Measurements from ENCODE around the gene INTS11. TPM values are rescaled to one million over a fixed set of nuclear protein-coding genes. Genes with fewer than 3 reads are reported as not detected.

INTS11 gene
- total and polyA plus RNA-seq, 2 donors (not counting 1 experiment from before 2014, with no cell fraction given), result 149 to 245 TPM

GRCh38 chr1:1351511-1352427 lies 27.3 kb upstream of the INTS11 start:
- Mint-ChIP-seq H3K27me3 (peaks cover 13% of the 10 kb centered on the region), H3K9me3 (ENCODE audit: insufficient read depth) (no peaks in the 10 kb centered on the region), H3K4me3 (peak overlapping the region; percentile 79), H3K27ac (peak overlapping the region; percentile 61), H3K4me1 (peaks cover 31% of the 10 kb centered on the region)
- Histone ChIP-seq H2AFZ (ENCODE audit: insufficient read depth, low read depth, low read length, poor library complexity, severe bottlenecking) (no peak overlapping the region), H3K36me3 (replicated peaks in 1 of 2; ENCODE audit: control extremely low read depth in 1 of 2, control insufficient read depth in 1 of 2, extremely low read depth in 1 of 2, insufficient read depth in 2 of 2, low read length in 1 of 2) (no peaks in the 10 kb centered on the region), H3K4me2 (replicated peaks; ENCODE audit: low read depth, low read length, poor library complexity, severe bottlenecking) (no peak overlapping the region), H3K27ac (ENCODE audit: low read length in 2 of 2) (no peak overlapping the region), H3K9ac (ENCODE audit: low read length) (no peak overlapping the region), H3K79me2 (ENCODE audit: control insufficient read depth, insufficient read depth, low read length) (peaks cover 17% of the 10 kb centered on the region), H3K9me3 (ENCODE audit: control extremely low read depth in 1 of 3, control insufficient read depth in 2 of 3, insufficient read depth in 1 of 3, low read length in 2 of 3) (peaks cover 0 to 7% (median 0%) of the 10 kb centered on the region in 3 donors), H3K4me1 (ENCODE audit: control insufficient read depth in 2 of 2, insufficient read depth in 2 of 2, low read length in 2 of 2) (peaks cover 31 to 44% of the 10 kb centered on the region in 2 donors), H3K4me3 (ENCODE audit: control extremely low read depth in 1 of 5, extremely low read depth in 1 of 5, insufficient read depth in 1 of 5, low read depth in 2 of 5, low read length in 4 of 5) (no peak overlapping the region), H3K27me3 (replicated peaks in 1 of 4; ENCODE audit: control extremely low read depth in 1 of 4, control insufficient read depth in 3 of 4, insufficient read depth in 4 of 4, low read length in 3 of 4) (peaks cover 0 to 36% (median 12%) of the 10 kb centered on the region in 4 experiments), H4K20me1 (ENCODE audit: control insufficient read depth, insufficient read depth, low read length, poor library complexity, severe bottlenecking) (peaks cover 15% of the 10 kb centered on the region)
- TF ChIP-seq, protein P1, sequence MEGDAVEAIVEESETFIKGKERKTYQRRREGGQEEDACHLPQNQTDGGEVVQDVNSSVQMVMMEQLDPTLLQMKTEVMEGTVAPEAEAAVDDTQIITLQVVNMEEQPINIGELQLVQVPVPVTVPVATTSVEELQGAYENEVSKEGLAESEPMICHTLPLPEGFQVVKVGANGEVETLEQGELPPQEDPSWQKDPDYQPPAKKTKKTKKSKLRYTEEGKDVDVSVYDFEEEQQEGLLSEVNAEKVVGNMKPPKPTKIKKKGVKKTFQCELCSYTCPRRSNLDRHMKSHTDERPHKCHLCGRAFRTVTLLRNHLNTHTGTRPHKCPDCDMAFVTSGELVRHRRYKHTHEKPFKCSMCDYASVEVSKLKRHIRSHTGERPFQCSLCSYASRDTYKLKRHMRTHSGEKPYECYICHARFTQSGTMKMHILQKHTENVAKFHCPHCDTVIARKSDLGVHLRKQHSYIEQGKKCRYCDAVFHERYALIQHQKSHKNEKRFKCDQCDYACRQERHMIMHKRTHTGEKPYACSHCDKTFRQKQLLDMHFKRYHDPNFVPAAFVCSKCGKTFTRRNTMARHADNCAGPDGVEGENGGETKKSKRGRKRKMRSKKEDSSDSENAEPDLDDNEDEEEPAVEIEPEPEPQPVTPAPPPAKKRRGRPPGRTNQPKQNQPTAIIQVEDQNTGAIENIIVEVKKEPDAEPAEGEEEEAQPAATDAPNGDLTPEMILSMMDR (IDR thresholded peaks at IDR 0.05), result no peak
- no peak for TF ChIP-seq EZH2 (IDR thresholded peaks at IDR 0.05; ENCODE audit: borderline replicate concordance, insufficient read depth, low read depth, low read length, poor library complexity, severe bottlenecking)
- DNase-seq, result no peak
- intact Hi-C loops (cut with micrococcal nuclease), result no loop called here
- no peak for ATAC-seq (ENCODE audit: low read depth)
- POLR2A ChIA-PET, result no interaction called here
- CTCF ChIA-PET, result interaction anchor here (2.4 kb wide), 1 partner anchor 19 kb away, joined by 8 read pairs; no protein-coding TSS in a partner anchor
- 90% methylated on average over 28 of the region's 29 CpGs for WGBS (ENCODE audit: insufficient coverage)
